T-helper 2 cell treated with Interferon-gamma antibody and Interleukin-4, amounts not matched to agents 5 μg/mL and 100 μg/mL, for 36 hours (primary cell): ENCODE results near the gene TDRD12.
"Not testable (repeated sequence)": the region's sequence is repeated elsewhere in the genome, so short reads cannot be mapped to it uniquely, and the experiment has no call there.

Experiments used
- DNase-seq: peaks from one replicate; pipeline ENCODE4 v3.0.0; 2021; ENCODE audit warnings: low spot score
- H3K27ac Mint-ChIP-seq: one replicate; pipeline ENCODE4 v1.8.0; 2021; ENCODE audit warnings: mild to moderate bottlenecking, mixed read lengths
- H3K27me3 Mint-ChIP-seq: one replicate; pipeline ENCODE4 v1.8.0; 2021; ENCODE audit warnings: low read depth, mixed read lengths
- H3K36me3 Mint-ChIP-seq: one replicate; pipeline ENCODE4 v1.8.0; 2021; ENCODE audit warnings: low read depth, mixed read lengths
- H3K4me1 Mint-ChIP-seq: one replicate; pipeline ENCODE4 v1.8.0; 2021; ENCODE audit warnings: low read depth, mixed read lengths
- H3K4me3 Mint-ChIP-seq: one replicate; pipeline ENCODE4 v1.8.0; 2022; ENCODE audit warnings: mild to moderate bottlenecking, moderate library complexity, mixed read lengths
- H3K9me3 Mint-ChIP-seq: one replicate; pipeline ENCODE4 v1.8.0; 2021; ENCODE audit warnings: mixed read lengths

Gene TDRD12

GRCh38 chr19:32830231-32831014 lies 110.9 kb downstream of the TDRD12 start:
- no peak overlapping the region for H3K4me3 Mint-ChIP-seq
- no peaks in the 10 kb centered on the region for H3K9me3 Mint-ChIP-seq
- H3K36me3 Mint-ChIP-seq: no peaks in the 10 kb centered on the region
- H3K27ac Mint-ChIP-seq: no peak overlapping the region
- H3K27me3 Mint-ChIP-seq: no peaks in the 10 kb centered on the region
- DNase-seq: no peak
- no peaks in the 10 kb centered on the region for H3K4me1 Mint-ChIP-seq

GRCh38 chr19:32831611-32832010 lies 112.0 kb downstream of the TDRD12 start:
- Mint-ChIP-seq H3K27ac (no peak overlapping the region), H3K36me3 (no peaks in the 10 kb centered on the region), H3K4me1 (no peaks in the 10 kb centered on the region), H3K9me3 (no peaks in the 10 kb centered on the region), H3K27me3 (no peaks in the 10 kb centered on the region), H3K4me3 (no peak overlapping the region)
- no peak for DNase-seq

- not testable (repeated sequence) for H3K4me1 Mint-ChIP-seq, H3K36me3 Mint-ChIP-seq, H3K9me3 Mint-ChIP-seq, DNase-seq, H3K27ac Mint-ChIP-seq, H3K4me3 Mint-ChIP-seq, H3K27me3 Mint-ChIP-seq
These were observed 112.5 kb downstream of the TDRD12 start for GRCh38 chr19:32832094-32832493.

GRCh38 chr19:32832825-32833224 lies 113.3 kb downstream of the TDRD12 start:
- H3K4me3 Mint-ChIP-seq, H3K9me3 Mint-ChIP-seq, DNase-seq, H3K27ac Mint-ChIP-seq, H3K27me3 Mint-ChIP-seq, H3K36me3 Mint-ChIP-seq, H3K4me1 Mint-ChIP-seq: not testable (repeated sequence)

- DNase-seq, H3K9me3 Mint-ChIP-seq, H3K36me3 Mint-ChIP-seq, H3K4me1 Mint-ChIP-seq, H3K4me3 Mint-ChIP-seq, H3K27ac Mint-ChIP-seq, H3K27me3 Mint-ChIP-seq: not testable (repeated sequence)
These were observed 113.8 kb downstream of the TDRD12 start for GRCh38 chr19:32833388-32833787.

GRCh38 chr19:32837531-32837930 lies 118.0 kb downstream of the TDRD12 start:
- DNase-seq: no peak
- Mint-ChIP-seq H3K36me3 (no peaks in the 10 kb centered on the region), H3K9me3 (peaks cover 14% of the 10 kb centered on the region), H3K27me3 (no peaks in the 10 kb centered on the region), H3K4me3 (no peak overlapping the region), H3K27ac (no peak overlapping the region), H3K4me1 (no peaks in the 10 kb centered on the region)

GRCh38 chr19:32842061-32842460 lies 122.5 kb downstream of the TDRD12 start:
- Mint-ChIP-seq H3K4me1 (no peaks in the 10 kb centered on the region), H3K4me3 (no peak overlapping the region), H3K27me3 (no peaks in the 10 kb centered on the region), H3K27ac (no peak overlapping the region), H3K9me3 (peaks cover 14% of the 10 kb centered on the region), H3K36me3 (no peaks in the 10 kb centered on the region)
- DNase-seq: no peak

GRCh38 chr19:32843716-32844245 lies 124.2 kb downstream of the TDRD12 start:
- Mint-ChIP-seq H3K9me3 (peaks cover 14% of the 10 kb centered on the region), H3K27me3 (no peaks in the 10 kb centered on the region), H3K4me3 (no peak overlapping the region), H3K27ac (no peak overlapping the region), H3K36me3 (no peaks in the 10 kb centered on the region), H3K4me1 (no peaks in the 10 kb centered on the region)
- DNase-seq: no peak

GRCh38 chr19:32848035-32848434 lies 128.5 kb downstream of the TDRD12 start:
- not testable (repeated sequence) for H3K27me3 Mint-ChIP-seq, H3K9me3 Mint-ChIP-seq, H3K4me3 Mint-ChIP-seq, DNase-seq, H3K27ac Mint-ChIP-seq, H3K4me1 Mint-ChIP-seq, H3K36me3 Mint-ChIP-seq

- no peaks in the 10 kb centered on the region for H3K9me3 Mint-ChIP-seq
- H3K27ac Mint-ChIP-seq: no peak overlapping the region
- H3K4me3 Mint-ChIP-seq: no peak overlapping the region
- H3K27me3 Mint-ChIP-seq: no peaks in the 10 kb centered on the region
- no peak for DNase-seq
- no peaks in the 10 kb centered on the region for H3K4me1 Mint-ChIP-seq
- H3K36me3 Mint-ChIP-seq: no peaks in the 10 kb centered on the region
These were observed 132.6 kb downstream of the TDRD12 start for GRCh38 chr19:32852216-32852615.

- not testable (repeated sequence) for H3K4me3 Mint-ChIP-seq, H3K27me3 Mint-ChIP-seq, H3K9me3 Mint-ChIP-seq, H3K27ac Mint-ChIP-seq, H3K36me3 Mint-ChIP-seq, H3K4me1 Mint-ChIP-seq, DNase-seq
These were observed 137.3 kb downstream of the TDRD12 start for GRCh38 chr19:32856818-32857217.

- no peak overlapping the region for H3K4me3 Mint-ChIP-seq
- H3K4me1 Mint-ChIP-seq: no peaks in the 10 kb centered on the region
- H3K9me3 Mint-ChIP-seq: no peaks in the 10 kb centered on the region
- H3K36me3 Mint-ChIP-seq: no peaks in the 10 kb centered on the region
- no peak for DNase-seq
- H3K27me3 Mint-ChIP-seq: no peaks in the 10 kb centered on the region
- H3K27ac Mint-ChIP-seq: no peak overlapping the region
These were observed 138.0 kb downstream of the TDRD12 start for GRCh38 chr19:32857584-32857983.

GRCh38 chr19:32858155-32858554 lies 138.6 kb downstream of the TDRD12 start:
- Mint-ChIP-seq H3K27me3 (no peaks in the 10 kb centered on the region), H3K36me3 (no peaks in the 10 kb centered on the region), H3K4me1 (no peaks in the 10 kb centered on the region), H3K9me3 (no peaks in the 10 kb centered on the region), H3K4me3 (no peak overlapping the region), H3K27ac (no peak overlapping the region)
- no peak for DNase-seq

- H3K27ac Mint-ChIP-seq: no peak overlapping the region
- no peaks in the 10 kb centered on the region for H3K4me1 Mint-ChIP-seq
These were observed 139.0 kb downstream of the TDRD12 start for GRCh38 chr19:32858559-32858958.

GRCh38 chr19:32859591-32859990 lies 140.0 kb downstream of the TDRD12 start:
- H3K9me3 Mint-ChIP-seq: no peaks in the 10 kb centered on the region
- H3K4me1 Mint-ChIP-seq: no peaks in the 10 kb centered on the region
- H3K27ac Mint-ChIP-seq: no peak overlapping the region

More at GRCh38 chr19:32858559-32858958, 139.0 kb downstream of the TDRD12 start:
- H3K36me3 Mint-ChIP-seq: no peaks in the 10 kb centered on the region
- H3K9me3 Mint-ChIP-seq: no peaks in the 10 kb centered on the region
- no peaks in the 10 kb centered on the region for H3K27me3 Mint-ChIP-seq
- DNase-seq: no peak
- no peak overlapping the region for H3K4me3 Mint-ChIP-seq

More at GRCh38 chr19:32859591-32859990, 140.0 kb downstream of the TDRD12 start:
- no peak overlapping the region for H3K4me3 Mint-ChIP-seq
- no peaks in the 10 kb centered on the region for H3K36me3 Mint-ChIP-seq
- no peaks in the 10 kb centered on the region for H3K27me3 Mint-ChIP-seq
- DNase-seq: no peak
